Naive thymus-derived CD8-positive, alpha-beta T cell (primary cell): ENCODE measurements around the gene FBXL20. TPM values are rescaled to one million over a fixed set of nuclear protein-coding genes. Genes with fewer than 3 reads are reported as not detected.

Source experiments
- ATAC-seq, 2 donors: fragments of 150-1000 bp; cut with Tn5 transposase in 1 of 2; sonication (Bioruptor Pico), chemical (Tn5 transposase) in 1 of 2; 1 replicate in 1 of 2; 2 replicates in 1 of 2; pipeline ENCODE4 v1.10.0; 2021; ENCODE audit warnings: mild to moderate bottlenecking in 2 of 2, moderate library complexity in 2 of 2
- POLR2A ChIA-PET: fragments of 350-600 bp; sonication (Branson Sonifier 250); formaldehyde crosslinking; loops from one replicate; lab custom pipeline; 2021; ENCODE audit warnings: antibody characterized with exemption; lab: Charles Lee
- DNase-seq, 10 donors: peaks; one replicate each; pipeline versions ENCODE4 v3.0.0 to v3.0.0-alpha.2; 2020 to 2022
- H3K27ac Mint-ChIP-seq, 10 donors: one replicate each; pipeline ENCODE4 v1.8.0; 2020 to 2022; ENCODE audit warnings: mild to moderate bottlenecking in 10 of 10, mixed read lengths in 10 of 10, moderate library complexity in 4 of 10, inconsistent platforms in 1 of 10
- H3K27me3 Mint-ChIP-seq, 5 donors: one replicate each; pipeline ENCODE4 v1.8.0; 2021 to 2022; ENCODE audit warnings: mixed read lengths in 5 of 5
- H3K36me3 Mint-ChIP-seq, 3 donors: one replicate each; pipeline ENCODE4 v1.8.0; 2020 to 2022; ENCODE audit warnings: mixed read lengths in 3 of 3, mild to moderate bottlenecking in 2 of 3, inconsistent platforms in 1 of 3
- H3K4me1 Mint-ChIP-seq, 4 donors: one replicate each; pipeline ENCODE4 v1.8.0; 2021 to 2022; ENCODE audit warnings: mixed read lengths in 4 of 4
- H3K4me3 Mint-ChIP-seq, 10 donors: one replicate each; pipeline ENCODE4 v1.8.0; 2020 to 2022; ENCODE audit warnings: mild to moderate bottlenecking in 10 of 10, mixed read lengths in 10 of 10, moderate library complexity in 6 of 10, inconsistent platforms in 1 of 10
- H3K9me3 Mint-ChIP-seq, 9 donors: one replicate each; pipeline ENCODE4 v1.8.0; 2020 to 2022; ENCODE audit warnings: mixed read lengths in 9 of 9, mild to moderate bottlenecking in 3 of 9, inconsistent platforms in 1 of 9, moderate library complexity in 1 of 9
- polyA plus RNA-seq, 3 donors: library from polyadenylated mRNA; unstranded; fragments of 300-500 nt; fragmentation: Illumina TruSeq; gene quantifications; one replicate each; pipeline ENCODE4 v1.2.3, GENCODE V29; 2021
- total RNA-seq, 8 experiments: library from RNA in 2 of 8; stranded (reverse) in 2 of 8; gene quantifications; one replicate each; pipeline ENCODE4 v1.2.3 and lab custom pipeline; 2021 to 2026

FBXL20 gene
- total and polyA plus RNA-seq, 5 experiments from 2014 or later, result 2.6 to 34.3 (median 3.4) TPM

DNA sequence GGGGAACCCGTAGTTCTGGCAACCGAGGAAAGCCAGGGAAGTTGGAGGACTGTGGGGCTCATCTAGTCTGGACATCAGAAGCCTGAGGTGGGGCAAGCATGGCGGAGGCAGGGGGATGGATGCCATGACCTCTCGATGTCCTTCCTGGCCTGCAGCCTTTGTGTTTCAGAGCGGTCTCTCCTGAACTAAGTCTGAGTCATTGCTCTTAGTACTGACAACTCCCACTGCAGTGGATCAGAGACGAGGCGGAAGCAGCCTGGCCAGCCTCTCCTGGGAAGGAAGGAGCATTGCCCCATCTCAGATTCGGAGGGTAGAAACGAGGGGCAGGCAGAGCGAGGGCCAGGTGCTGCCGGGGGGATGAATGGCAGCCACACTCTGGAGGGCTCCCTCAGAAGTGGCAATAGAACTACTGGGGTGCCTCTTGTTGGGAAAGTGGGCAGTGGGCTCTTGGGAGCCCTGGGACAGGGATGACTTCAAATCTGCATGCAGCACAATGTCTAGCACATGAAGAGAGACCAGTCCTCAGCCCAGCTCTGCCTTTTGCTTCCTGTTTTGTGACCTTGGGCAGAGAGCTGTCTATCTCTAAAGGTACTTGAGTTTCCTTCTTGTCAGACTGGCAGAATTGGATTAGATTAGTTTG, 172.0 kb downstream of the FBXL20 start:
- Mint-ChIP-seq H3K4me1 (peaks cover 17 to 23% (median 18%) of the 10 kb centered on the region in 4 donors), H3K4me3 (no peak overlapping the region), H3K9me3 (no peaks in the 10 kb centered on the region), H3K27ac (peak overlapping the region in 3 of 10 donors; percentile 6 to 82 (median 48)), H3K36me3 (no peaks in the 10 kb centered on the region), H3K27me3 (peaks cover 6 to 29% (median 21%) of the 10 kb centered on the region in 5 donors)
- POLR2A ChIA-PET, result interaction anchor here (0.6 to 3.3 kb wide), 2 partner anchors 22 to 778 kb away, joined by 4 to 29 read pairs; no protein-coding TSS in a partner anchor
- DNase-seq, result no peak
- no peak for ATAC-seq

DNA sequence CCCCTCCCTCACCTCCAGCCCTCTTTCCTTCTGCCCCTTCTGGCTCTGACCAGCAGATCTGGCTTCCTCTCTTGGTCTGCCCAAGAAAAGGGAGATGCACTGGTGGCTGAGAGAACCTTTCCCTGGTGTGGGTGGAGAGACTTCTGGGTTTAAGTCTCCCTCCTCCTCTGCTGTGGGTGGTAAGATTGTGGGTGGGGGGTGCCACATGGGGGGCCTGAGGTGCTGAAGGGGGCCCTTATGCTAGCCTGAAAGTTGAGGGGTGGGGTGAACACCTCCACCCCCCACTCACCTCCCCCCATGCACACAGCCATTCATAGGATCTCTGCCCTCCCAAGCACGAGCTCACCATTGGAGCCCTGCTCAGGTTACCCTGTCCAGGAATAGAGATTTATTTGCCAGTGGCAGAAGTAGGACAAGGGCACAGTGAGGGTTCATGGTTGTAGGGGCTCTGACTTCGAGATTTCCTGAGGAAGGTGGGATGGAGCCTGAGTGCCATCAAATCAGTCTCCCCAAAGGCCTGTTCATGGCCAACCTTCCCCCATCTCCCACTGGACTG, 174.0 kb downstream of the FBXL20 start:
- Mint-ChIP-seq H3K9me3 (no peaks in the 10 kb centered on the region), H3K36me3 (no peaks in the 10 kb centered on the region), H3K27me3 (peaks cover 6 to 35% (median 30%) of the 10 kb centered on the region in 5 donors), H3K4me1 (peaks cover 20 to 27% (median 24%) of the 10 kb centered on the region in 4 donors), H3K27ac (peak overlapping the region in 1 of 10 donors; percentile 29), H3K4me3 (peak overlapping the region in 2 of 10 donors; percentile 45 to 55)
- POLR2A ChIA-PET, result interaction anchor here (1.0 to 2.0 kb wide), 2 partner anchors 10 to 28 kb away, joined by 3 to 4 read pairs; partner anchors contain the start of gene RPL19
- no peak for DNase-seq
- ATAC-seq, result no peak

DNA sequence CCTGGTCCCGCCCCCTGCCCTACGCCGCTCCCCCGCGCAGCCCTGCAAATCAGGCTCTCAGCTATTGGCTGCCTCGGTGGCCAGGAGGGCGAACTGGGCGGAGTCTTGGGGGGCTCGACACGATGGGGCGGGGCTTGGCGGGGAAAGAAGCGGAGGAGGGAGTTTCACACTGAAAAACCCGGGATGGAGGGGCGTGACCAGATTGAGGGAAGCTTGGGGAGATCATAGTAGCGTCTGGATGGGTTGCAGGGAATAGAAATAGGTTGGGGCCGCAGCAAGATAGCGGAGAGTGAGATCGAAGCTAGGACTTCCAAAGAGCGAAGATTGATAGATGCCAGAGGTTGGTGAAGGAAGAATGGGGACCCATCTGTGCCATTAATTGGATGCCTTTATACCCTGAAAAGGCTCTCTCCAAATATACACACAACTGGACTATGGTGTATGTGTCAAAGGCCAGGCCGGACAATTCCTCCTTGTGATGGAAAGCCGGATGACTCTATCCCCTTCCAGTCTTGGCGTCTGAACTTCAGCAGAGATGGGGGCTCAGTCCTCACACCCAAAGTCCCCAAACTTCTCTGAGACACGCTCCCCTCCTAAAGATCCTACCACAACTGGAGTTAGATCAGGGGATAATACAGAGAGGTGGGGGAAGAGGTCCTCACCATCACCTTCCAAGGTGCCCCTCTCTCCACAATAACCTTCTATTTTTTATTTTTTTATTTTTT, 175.3 kb downstream of the FBXL20 start:
- H3K27me3 Mint-ChIP-seq, result peaks cover 6 to 32% (median 30%) of the 10 kb centered on the region in 5 donors
- POLR2A ChIA-PET, result interaction anchor here (0.6 to 2.0 kb wide), 6 partner anchors 11 to 314 kb away, joined by 3 to 4 read pairs (median 3); partner anchors contain the start of gene RPL19
- ATAC-seq (peak; percentile 91 to 93), DNase-seq (peak in 9 of 10 donors; percentile 39 to 86 (median 71))
- peak overlapping the region in 6 of 10 donors; percentile 49 to 89 (median 78) for H3K27ac Mint-ChIP-seq
- peak overlapping the region; percentile 77 to 94 (median 84) for H3K4me3 Mint-ChIP-seq
- no peaks in the 10 kb centered on the region for H3K36me3 Mint-ChIP-seq
- H3K9me3 Mint-ChIP-seq, result no peaks in the 10 kb centered on the region
- H3K4me1 Mint-ChIP-seq, result peaks cover 9 to 16% (median 13%) of the 10 kb centered on the region in 4 donors

DNA sequence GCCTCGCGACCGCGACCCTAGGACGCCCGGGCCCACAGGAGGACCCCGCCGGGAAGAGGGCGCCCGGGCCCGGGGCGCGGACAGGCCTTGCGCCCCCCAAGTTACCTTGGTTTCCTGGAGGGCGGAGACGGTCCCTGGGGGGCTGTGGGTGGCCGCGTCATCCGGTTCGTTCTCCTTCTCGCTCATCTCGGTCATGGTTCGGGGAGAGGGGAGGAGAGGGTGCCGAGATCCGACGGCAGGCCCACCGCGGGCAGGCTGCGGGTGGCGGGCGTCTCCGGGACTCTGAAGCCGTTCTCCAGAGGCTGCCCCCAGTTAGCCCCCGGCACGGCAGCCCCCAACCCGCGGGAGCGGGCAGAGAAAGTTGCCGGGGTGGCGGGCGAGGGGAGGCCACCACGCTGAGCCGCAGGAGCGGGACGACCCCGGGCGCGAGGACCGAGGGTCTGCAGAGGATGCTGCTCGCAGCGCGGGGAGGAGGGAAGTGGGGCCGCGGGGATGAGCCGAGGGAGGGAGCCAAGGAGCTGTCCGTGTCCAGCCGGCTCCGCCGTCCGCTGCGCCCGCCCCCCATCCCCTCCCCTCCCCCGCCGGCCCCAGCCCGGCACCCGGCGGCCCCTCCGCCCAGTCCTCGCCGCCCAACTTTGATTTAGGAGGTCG, 176.0 kb downstream of the FBXL20 start, which contains the start of gene STAC2:
STAC2 (minus strand) TSS at position 638 of the 651 bp plus-strand sequence; CDS start at position 195, 443 bp downstream.
- DNase-seq, result peak in 5 of 10 donors; percentile 37 to 66 (median 44)
- H3K36me3 Mint-ChIP-seq, result no peaks in the 10 kb centered on the region
- H3K4me3 Mint-ChIP-seq, result peak within 1 kb of the TSS; percentile 77 to 94 (median 84)
- peaks cover 9 to 16% (median 13%) of the 10 kb centered on the region in 4 donors for H3K4me1 Mint-ChIP-seq
- H3K9me3 Mint-ChIP-seq, result no peaks in the 10 kb centered on the region
- peak; percentile 56 to 69 for ATAC-seq
- peak within 1 kb of the TSS in 7 of 10 donors; percentile 59 to 93 (median 81) for H3K27ac Mint-ChIP-seq
- POLR2A ChIA-PET, result interaction anchor here (0.6 to 1.7 kb wide), 4 partner anchors 17 to 26 kb away, joined by 3 to 4 read pairs (median 3); partner anchors contain the start of gene RPL19
- H3K27me3 Mint-ChIP-seq, result peaks cover 6 to 32% (median 30%) of the 10 kb centered on the region in 5 donors

DNA sequence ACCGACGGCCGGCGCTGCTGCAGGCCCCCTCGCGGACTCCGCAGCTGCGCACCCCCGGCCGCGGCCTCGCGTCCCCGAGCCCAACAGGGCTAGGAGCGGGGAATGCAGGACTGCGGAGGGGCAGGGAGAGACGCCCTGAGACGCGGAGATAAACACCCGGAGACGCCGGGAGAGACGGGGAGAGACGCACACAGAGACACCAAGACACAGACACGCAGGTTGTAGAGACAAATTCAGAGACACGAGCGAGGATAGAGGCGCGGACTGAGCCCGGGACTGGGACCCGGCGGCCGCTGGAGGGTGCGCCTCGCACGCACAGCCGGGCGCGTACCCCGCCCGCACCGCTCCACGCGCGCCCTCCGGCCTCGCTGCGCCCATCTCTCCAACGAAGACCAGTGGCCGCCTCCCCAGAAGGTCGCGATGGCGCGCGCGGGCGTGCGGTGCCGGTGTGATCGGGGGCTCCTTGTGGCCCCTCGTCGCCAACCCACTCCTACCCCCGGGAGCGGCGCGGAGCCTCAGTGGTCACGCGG, 176.6 kb downstream of the FBXL20 start:
- POLR2A ChIA-PET, result no interaction called here
- Mint-ChIP-seq H3K4me1 (peaks cover 9 to 16% (median 13%) of the 10 kb centered on the region in 4 donors), H3K27ac (peak overlapping the region in 4 of 10 donors; percentile 26 to 93 (median 61)), H3K36me3 (no peaks in the 10 kb centered on the region), H3K27me3 (peaks cover 6 to 32% (median 27%) of the 10 kb centered on the region in 5 donors), H3K4me3 (peak overlapping the region; percentile 70 to 88 (median 80)), H3K9me3 (no peaks in the 10 kb centered on the region)
- peak in 2 of 10 donors; percentile 27 to 61 for DNase-seq
- ATAC-seq, result peak; percentile 46 to 54

DNA sequence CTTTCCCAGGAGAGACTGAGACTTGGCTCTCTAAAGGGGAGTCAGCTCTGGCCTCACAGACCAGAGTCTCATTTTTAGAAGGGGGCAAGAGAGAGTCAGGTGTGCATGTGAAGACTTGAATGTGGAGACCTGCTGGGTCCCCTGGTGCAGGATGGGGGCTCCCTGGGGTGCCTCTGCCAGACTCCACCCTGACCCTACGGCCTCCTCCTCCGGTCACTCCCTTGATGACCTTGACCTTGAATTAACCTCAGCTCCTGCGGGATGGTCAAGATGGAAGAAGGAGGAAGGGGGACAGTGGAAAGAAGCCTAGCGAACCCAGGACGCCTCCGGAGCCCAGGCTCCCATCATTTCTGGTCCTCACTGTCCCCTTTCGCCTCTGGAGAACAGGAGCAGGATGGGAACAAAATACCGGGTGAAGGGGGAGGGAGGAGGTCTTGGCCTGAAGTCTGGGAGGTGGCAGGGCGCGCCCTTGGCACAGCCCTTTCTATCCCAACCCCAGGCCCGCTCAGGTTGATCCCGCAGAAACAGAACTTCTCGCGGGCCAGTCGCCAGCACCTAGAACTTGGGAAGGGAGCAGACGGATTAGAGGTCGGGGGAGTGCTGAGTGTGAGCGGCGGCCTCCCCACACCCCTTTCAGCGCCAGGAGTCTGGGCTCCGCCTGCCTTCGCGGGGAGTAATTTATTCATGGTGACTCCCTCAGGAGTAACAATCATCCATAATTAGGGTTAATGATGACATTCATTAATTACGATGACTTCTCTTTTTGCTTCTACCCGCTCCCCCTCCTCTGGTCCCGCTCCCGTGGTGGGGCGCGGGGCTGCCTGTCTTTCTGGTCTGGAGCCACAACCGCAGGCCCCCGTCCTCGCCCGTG, 177.3 kb downstream of the FBXL20 start:
- POLR2A ChIA-PET, result interaction anchor here (0.6 to 1.8 kb wide), 4 partner anchors 8 to 45 kb away, joined by 4 to 7 read pairs (median 6); partner anchors contain the start of gene RPL19

DNA sequence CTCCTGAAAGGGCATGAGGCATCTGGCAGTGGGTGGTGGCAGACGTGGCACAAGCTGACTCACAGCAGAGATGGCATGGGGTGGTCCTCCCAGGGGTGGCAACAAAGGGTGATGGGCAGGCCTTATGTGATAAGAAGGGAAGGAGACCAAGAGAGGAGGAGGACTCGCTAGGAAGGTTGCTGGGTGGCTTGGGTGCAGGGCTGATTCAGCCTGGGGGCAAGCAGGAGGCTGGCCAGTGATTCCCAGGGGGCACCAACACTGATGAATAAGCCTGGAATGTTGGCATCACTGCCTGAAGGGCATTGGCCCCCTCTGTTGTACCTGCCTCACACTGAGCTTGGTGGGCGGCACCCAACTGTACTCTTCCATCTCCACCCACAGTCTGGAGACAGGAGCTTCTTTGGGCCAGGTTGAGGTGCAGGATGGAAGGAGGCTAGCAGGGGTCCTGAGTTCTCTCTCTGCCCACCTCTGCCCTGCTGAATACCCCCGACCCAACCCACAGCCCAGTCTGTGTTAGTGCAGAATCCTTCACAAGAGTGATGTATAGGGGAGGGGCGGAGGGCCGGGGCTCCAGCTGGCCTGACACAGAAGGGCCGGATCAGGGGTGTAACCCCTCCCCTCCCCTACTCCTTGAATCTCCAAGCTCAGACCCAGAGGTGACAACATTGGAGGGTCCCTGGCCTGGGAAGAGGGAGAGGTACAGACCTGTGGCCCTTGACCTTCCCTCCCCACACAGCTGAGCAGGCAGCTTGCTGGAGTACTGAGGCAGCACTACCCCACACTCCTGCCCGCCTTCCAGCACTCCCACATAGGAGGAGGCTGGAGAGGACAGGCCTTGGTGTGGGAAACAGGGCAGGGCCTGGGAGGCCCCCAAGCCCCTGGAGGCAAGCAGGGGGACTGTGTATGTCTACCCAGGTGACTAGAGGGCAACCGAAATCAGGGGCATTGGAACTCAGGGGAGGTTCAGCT, 178.3 kb downstream of the FBXL20 start:
- POLR2A ChIA-PET, result interaction anchor here (0.6 to 1.8 kb wide), 5 partner anchors 9 to 309 kb away, joined by 3 to 7 read pairs (median 4); partner anchors contain the start of gene RPL19
- ATAC-seq, result no peak
- peaks cover 3 to 26% (median 17%) of the 10 kb centered on the region in 5 donors for H3K27me3 Mint-ChIP-seq

More for the DNA sequence above, 177.3 kb downstream of the FBXL20 start:
- Mint-ChIP-seq H3K9me3 (no peaks in the 10 kb centered on the region), H3K27me3 (peaks cover 4 to 29% (median 20%) of the 10 kb centered on the region in 5 donors), H3K27ac (peak overlapping the region in 4 of 10 donors; percentile 46 to 59 (median 49)), H3K4me3 (peak overlapping the region; percentile 54 to 84 (median 63)), H3K36me3 (no peaks in the 10 kb centered on the region), H3K4me1 (peaks cover 9 to 16% (median 13%) of the 10 kb centered on the region in 4 donors)
- ATAC-seq, result no peak
- DNase-seq, result no peak

DNA sequence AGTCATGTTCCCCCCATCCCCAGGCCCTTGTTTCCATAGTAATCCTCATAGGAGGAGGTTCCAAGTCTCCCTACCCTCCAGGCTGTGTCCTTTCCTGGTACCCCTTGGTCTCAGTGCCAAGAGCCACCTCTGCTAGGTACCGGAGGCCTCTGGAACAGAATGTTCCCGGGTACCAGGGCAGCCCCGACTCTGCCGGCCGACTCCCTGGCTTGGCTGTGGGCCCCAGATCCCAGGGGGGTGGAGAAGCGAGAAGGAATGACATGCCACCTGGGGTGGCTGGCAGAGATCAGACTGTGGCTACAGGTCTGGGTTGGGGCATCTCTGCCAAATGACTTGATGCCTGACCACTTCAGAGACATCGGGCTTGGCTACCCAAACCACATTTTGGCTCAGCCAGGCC, 179.3 kb downstream of the FBXL20 start:
- Mint-ChIP-seq H3K27ac (no peak overlapping the region), H3K36me3 (no peaks in the 10 kb centered on the region), H3K4me3 (no peak overlapping the region), H3K9me3 (no peaks in the 10 kb centered on the region), H3K4me1 (peaks cover 10 to 20% (median 13%) of the 10 kb centered on the region in 4 donors), H3K27me3 (peaks cover under 1 to 21% (median 11%) of the 10 kb centered on the region in 5 donors)
- POLR2A ChIA-PET, result interaction anchor here (1.1 kb wide), 1 partner anchor 16 kb away, joined by 4 read pairs; no protein-coding TSS in a partner anchor
- DNase-seq, result no peak
- ATAC-seq, result no peak

More for the DNA sequence above, 178.3 kb downstream of the FBXL20 start:
- no peaks in the 10 kb centered on the region for H3K36me3 Mint-ChIP-seq
- H3K27ac Mint-ChIP-seq, result peak overlapping the region in 4 of 10 donors; percentile 46 to 87 (median 52)
- H3K4me3 Mint-ChIP-seq, result peak overlapping the region; percentile 54 to 79 (median 63)
- no peaks in the 10 kb centered on the region for H3K9me3 Mint-ChIP-seq
- peaks cover 9 to 16% (median 14%) of the 10 kb centered on the region in 4 donors for H3K4me1 Mint-ChIP-seq
- no peak for DNase-seq

DNA sequence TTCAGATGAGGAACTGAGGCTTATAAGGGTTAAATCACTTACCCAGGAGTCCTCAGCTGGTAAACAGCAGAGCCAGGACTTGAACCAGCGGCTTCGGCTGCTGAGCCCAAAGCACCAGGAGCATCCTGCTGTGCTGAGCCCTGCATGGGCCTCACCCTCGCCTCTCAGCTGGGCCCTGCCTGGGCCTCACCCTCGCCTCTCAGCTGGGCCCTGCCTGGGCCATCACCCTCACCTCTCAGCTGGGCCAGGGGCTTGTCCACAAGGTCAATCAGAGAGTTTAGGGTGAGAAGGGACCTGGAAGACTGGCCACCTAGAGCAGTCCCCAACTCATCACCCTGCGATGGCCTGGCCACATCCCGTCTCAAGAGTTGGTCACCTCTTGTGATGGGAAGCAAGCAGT, 179.9 kb downstream of the FBXL20 start:
- no peak for ATAC-seq
- Mint-ChIP-seq H3K27ac (no peak overlapping the region), H3K27me3 (peaks cover 3 to 24% (median 10%) of the 10 kb centered on the region in 5 donors), H3K9me3 (no peaks in the 10 kb centered on the region), H3K36me3 (no peaks in the 10 kb centered on the region), H3K4me1 (peaks cover 10 to 20% (median 13%) of the 10 kb centered on the region in 4 donors), H3K4me3 (no peak overlapping the region)
- POLR2A ChIA-PET, result interaction anchor here (1.1 kb wide), 1 partner anchor 16 kb away, joined by 4 read pairs; no protein-coding TSS in a partner anchor
- no peak for DNase-seq
